Amniotic epithelial cell (primary cell): Measurements from ENCODE around the gene HS2ST1.

Experiments used
- DNase-seq: peaks from one replicate; pipeline ENCODE4 v3.0.0-alpha.2; 2010; ENCODE audit warnings: low read depth

The HS2ST1 gene

DNA sequence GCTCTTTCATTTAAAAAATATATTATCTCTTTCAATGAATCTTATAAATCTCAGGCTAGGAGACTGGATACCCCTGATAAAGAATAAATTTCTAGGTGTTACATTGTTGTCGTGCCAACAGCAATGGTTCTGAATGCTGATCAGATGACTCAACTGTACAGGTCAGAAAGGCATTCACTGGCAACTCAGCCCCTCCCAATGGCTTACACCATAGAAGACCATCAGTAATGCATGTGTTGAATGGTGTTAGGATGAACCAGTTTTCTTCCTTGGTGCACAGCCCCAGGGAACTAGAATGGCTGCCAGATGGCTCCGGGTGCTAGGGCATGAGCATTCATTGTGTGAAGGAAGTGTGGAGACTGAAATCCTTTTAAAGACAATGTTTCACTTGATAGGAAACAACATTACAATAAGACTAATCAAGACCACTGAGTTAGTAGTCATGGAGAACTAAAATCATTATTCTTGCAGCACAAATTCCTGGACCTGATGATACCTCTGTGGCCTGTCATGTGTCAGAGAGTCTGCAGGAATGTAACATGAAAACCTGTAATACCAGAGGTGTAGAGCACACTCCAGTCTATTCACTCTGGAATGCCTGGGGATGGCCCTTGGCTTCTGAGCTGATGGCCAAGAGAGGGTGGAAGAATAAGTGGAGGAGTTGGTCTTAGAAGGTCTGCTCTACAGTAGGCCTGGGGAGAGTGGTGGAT is 226.6 kb downstream of the HS2ST1 start:
- DNase-seq = peak; percentile 42

DNA sequence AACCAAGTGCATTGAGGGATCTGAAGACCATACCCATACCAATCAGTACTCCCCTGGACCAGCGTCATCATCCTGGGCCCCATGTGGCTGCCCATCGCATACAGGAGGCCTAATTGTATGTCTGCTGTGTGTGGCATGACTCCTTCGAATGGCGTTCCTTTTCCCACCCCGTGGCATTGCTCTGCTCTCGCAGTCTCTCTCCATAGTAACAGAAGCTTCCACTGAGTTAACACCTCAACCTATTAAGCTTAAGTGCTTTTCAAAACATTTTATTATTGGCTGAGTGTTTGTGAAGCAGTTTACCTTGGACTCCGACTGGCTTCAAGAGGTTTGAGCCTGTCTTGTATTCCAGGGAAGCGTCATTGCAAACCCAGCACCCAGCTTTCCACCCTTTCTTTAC is 227.1 kb downstream of the HS2ST1 start:
- DNase-seq = no peak

DNA sequence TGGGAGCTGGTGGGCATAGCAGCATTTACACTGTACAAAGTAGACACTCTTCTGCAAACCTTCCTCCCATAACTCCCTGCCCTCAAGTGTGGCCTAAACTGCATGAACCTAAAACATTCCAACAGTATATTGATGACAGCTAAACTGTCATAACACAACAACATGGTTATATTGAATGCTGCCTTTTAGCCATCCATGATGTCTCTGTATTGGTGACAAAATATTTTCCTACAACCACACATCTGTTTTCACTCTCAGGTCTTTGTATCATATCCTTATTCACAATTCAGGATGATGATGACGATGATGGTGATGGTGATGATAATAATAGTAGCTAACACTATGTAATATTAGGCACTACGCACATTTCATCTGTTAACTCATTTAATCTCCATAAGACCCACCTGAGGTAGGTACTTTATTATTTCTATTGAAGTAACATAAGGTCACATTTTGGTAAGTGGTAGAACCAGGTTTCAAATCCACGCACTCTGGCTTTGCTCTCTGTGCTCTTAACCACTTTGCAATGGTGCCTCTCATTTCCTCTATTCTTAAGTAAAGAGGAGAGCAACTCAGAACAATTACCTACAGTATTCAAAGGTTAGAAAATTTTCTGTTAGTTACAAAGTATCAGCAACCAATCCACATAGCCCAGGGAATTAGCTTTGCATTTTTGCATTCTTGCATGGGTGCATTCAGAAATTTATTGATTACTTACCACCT is 229.1 kb downstream of the HS2ST1 start:
- no peak for DNase-seq

DNA sequence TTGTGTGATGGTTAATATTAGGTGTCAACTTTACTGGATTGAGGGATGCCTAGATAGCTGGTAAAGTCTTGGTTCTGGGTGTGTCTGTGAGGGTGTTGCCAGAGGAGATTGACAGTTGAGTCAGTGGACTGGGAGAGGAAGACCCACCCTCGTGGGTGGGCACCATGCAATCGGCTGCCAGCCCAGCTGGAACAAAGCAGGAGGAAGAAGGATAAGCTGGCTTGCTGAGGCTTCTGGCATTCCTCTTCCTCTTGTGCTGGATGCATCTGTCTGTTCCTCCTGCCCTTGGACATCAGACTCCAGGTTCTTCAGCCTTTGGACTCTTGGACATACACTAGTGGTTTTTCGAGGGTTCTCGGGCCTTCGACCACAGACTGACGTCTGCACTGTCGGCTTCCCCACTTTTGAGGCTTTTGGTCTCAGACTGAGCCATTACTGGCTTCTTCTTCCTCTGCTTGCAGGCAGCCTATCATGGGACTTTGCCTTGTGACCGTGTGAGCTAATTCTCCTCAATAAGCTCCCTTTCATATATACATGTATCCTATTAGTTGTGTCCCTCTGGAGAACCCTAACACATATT is 230.0 kb downstream of the HS2ST1 start:
- no peak for DNase-seq

DNA sequence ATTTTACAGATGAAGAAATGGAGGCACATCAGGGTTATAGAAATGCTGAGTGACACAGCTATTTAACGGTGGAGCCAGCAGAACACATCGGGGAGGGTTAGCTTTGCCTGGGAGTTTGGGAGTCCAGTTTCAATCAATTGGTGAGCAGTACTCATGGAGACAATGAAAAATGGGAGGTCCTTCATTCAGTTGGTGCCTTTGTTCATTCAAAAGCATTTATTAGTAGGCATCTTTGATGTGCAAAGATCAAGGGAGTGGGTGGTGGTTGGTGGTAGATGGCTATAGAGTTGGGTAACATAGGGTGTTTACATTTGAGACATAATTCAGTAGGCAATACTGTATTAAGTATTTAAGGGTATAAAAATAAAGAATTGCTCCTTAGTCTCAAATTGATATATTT is 230.5 kb downstream of the HS2ST1 start:
- no peak for DNase-seq

DNA sequence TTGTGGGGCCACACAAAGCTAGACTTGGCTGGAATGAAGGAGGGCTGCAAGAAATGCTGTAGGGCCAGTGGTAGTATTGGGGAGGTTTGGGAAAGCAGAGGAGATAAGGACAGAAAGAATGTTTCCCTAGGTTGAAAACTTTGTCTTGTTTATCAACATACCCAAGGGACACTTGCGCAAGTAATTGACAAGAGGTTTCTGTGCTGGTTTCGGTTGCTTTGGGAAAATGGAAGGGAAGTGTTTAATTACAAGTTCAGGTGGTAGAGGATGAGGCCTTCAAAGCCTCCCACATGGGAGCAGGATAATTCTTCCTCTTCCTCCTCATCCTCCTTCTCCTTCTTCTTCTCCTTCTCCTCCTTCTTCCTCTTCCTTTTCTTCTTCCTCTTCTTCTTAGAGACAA is 232.1 kb downstream of the HS2ST1 start:
- DNase-seq = no peak

DNA sequence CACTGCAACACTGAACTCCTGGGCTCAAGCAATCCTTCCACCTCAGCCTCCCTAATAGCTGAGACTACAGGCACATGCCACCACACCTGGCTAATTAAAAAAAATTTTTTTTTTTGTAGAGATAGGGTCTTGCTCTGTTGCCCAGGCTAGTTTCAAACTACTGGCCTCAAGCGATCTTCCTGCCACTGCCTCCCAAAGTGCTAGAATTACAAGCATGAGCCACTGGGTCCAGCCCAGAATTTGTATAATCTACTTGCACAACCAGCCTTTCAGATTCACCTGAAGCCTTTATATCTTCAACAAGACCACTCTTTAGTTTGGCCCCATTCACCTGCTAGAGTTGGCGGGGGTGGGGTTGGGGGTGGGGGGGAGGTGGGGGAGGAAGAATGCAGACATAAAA is 232.6 kb downstream of the HS2ST1 start:
- no peak for DNase-seq

DNA sequence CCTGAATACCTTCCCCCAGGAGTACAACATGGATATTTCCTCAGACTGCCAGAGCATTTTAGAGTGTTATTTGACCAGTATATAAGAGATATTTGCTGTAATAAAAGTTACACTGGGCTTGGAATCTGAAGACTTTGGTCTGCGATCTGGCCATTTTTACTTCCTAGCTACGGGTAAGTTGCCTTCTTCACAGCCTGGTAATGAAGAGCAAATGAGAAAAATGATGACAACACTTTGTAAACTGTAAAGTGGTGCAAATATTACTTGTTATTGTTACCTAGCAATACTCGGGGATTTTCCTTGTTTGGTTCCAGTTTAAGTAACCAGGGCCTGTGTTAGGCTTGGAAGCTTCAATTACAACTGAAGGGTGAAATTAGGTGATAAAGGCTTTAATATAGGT is 233.4 kb downstream of the HS2ST1 start:
- no peak for DNase-seq

DNA sequence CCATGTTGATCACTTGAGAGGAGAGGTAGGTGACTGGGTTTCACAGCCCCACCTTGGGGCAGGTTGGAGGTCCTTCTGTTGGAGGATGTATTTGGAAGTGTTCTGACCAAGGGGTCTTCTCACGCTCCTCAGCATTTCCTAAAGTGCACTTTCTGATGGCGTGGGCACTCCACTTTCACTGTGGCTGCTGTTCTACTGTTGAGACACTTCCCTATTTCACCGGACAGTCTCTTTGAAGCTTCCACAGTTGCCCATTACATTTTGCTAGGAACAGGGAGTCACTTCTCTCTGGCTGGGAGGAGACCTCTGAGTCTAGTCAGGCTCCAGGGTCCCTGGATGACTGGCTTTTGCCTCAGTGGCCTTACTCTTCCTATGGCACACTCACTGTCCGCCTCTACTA is 234.2 kb downstream of the HS2ST1 start:
- no peak for DNase-seq

DNA sequence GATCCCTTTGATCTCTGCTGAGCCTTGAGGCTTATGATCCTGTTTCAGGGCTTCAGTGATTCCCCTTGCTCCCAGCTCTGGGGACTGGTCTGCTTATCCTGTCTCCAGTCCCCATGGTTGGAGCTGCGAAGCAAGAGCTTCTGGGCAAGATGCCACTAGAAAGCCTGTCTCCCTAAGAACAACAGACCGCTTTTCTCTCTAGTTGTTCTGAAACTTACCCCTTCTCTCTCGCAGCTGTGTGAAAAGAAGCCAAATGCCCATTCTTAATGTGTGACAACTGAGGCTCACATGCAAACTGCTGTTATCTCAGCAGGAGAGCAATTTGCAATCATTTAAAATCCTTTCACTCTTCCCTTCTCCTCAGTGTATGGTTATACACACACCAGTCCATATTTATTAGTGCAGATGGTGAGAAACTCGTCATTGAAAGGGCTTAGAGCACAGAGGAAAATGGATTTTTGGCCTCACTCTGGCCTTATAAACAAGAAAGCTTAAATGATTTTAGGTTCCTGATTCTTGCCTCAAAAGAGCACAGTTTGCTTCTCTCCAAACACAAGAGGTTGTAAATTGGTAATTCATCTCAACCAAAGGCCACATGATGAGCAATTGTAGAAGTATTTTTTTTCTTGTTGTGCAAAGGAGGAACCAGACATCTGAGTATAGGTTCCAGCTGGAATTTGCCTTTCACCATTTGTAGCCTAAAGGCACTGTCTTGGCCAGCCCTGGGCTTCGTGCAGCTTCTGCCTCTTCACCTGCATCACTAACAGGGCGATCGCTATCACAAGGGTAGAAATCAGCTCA is 235.0 kb downstream of the HS2ST1 start:
- peak; percentile 21 for DNase-seq

DNA sequence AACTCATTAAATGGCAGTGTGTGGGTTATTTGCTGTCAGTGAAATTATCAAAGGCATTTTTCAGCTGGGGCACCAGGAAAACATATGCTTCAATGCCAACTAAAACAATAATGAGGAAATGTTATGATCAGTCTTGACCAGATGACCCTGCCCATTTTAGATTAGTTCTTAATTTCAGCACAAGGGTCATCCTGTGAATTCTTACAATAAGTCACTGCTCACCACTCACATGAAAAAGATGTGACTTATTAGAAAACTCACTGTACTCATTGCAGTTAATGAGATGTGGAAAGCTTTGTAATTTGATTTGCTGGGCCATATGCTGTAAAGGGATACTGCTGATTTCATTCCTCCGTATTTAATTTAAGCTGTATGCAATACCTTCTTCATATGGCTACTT is 235.7 kb downstream of the HS2ST1 start:
- no peak for DNase-seq

DNA sequence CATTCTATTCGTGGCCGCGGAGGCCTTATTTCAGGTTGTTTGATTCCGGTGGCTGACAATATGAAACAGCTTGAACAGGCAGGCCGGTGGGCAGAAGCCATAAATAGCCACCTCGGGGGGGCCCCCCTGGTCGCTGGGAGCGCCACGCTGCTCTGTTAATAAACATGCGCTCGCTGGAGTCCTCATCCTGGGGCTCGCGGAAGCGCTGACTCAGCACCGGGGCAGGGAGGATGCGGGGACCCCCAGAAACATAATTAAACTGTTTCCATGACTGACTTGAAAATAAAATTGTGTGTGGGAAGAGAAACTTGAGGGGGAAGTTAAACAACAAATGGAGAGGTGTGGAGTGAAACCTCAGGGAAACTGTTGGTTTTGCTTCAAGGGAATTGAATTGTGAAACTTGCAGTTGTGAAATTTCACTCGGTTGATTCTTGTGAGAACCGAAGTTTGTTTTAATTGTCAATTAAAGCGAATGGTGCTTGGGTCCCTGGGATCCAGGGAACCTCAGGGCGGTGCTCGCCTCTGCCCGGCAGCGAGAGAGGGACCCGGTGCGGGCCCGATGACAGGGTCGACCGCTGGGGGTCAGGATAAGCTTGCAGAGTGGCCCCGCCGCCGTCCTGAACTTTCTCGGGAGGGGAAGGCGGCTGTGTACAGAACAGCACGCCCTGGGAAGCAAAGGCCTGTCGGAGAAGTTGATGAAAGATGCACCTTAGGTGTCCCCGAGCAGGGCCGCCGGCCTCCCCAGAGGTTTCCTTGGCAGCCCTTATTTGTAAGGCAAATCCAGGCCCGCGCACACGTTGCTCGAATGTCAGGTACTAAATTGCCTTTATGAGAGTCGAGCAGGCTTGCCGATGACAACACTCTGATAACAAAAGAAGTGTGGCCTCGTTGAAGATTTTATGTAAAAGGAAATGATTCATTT is 237.3 kb downstream of the HS2ST1 start:
- peak; percentile 70 for DNase-seq

DNA sequence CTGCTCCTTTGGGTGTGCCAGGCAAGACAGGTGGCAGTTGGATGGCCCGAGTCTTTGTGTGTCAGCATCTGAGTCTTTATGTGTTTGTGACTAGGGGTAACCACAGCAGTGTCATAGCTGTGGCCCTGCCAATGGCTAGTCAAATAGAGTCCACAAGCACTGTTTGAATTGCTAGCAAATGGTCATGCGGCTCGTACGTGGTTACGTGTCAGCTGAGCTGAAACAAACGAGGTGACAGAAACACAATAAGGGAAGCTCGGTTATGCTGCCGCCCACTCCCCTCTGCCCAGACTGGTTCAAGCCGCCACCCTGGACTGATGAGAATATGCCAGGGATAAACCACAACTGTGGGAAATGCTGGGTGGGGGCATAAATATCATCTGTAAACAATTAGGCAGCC is 239.9 kb downstream of the HS2ST1 start:
- DNase-seq = no peak

DNA sequence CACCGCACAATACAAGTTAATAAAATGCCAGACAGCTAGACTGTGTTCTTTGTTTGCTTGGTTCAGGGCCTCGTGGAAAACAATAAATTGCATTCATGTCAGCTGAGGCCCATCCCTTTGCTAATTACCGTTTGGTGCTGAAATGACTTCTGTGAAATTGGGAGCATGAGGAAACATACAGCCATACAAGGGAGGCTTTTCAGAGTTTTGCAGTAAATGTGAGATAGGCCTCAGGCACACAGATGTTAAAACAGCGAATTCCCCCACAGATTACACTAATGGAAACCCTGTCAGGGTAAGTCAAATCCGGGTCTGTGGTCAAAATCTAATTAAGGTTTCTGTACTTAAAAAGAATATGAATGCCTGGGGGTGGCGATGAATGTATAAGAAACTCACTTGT is 240.7 kb downstream of the HS2ST1 start:
- no peak for DNase-seq

DNA sequence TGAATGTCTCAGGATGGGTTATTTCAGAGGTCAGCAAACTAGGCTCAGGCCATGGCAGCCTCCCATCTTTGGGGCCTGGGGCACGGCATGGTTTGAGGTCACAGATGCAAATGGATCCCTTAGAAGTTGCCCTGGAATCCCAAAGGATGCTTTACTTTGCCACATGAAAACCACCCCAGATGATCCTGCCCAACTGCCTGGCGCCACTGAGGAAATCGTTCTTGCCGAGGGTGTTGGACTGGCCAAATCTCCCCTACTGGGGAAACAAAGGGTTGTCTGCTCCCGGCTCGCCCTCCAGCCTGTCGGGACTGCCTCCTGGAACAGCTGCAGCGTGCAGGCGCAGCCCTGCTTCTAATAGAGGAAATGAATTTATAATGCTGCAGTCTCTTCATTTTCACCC is 241.2 kb downstream of the HS2ST1 start:
- DNase-seq = no peak

DNA sequence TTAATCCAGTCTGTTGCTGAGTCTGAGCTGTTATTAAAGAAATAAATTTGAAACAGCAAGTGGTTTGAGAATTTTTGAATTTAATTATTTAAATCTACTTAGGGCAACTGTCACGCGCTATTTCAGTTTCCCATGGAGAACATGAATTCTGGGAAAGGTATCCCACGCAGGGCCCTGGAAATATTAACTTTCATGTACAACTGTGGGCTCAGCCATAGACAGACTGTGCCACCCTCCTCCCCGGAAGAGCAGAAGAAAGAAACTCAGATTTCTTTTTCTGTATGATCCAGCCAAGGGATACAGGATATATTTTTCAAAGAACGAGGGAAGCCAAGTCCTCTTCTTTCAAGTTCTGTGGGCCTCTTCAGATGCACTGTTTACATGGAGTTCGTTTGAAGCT is 241.7 kb downstream of the HS2ST1 start:
- DNase-seq = no peak

DNA sequence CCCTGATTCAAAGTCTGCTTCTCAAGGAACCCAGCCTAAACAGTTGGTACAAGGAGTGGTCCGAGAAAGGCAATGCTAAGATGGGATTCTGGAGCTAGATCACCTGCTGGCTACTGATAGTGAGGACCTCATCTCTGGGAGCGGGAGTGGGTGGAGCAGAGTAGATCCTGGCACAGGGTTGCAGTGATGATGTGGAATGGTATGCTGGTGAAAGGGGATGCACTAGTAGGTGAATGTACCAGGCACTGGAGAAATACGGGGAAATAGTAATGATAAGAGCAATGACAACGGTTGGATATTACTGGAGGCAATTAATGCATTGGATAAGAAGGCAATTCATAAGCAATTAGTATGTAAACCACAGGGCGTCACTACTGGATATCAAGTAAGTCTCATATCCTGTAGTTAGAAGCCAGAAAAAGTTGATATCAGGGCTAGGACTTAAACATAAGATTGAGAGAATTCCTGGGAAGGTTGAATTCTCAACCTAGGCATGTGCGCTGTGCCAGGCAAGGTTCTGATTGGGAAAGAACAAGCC is 245.0 kb downstream of the HS2ST1 start:
- DNase-seq = peak; percentile 85
